Neuronal stem cell (in vitro differentiated cells): Measurements from ENCODE around the gene COMMD7.

Source experiments
- DNase-seq: peaks from one replicate; pipeline ENCODE4 v3.0.0-alpha.2; 2013; ENCODE audit warnings: low spot score
- H2AFZ ChIP-seq: one replicate; pipeline ENCODE4 v1.6.1; 2013; ENCODE audit warnings: mild to moderate bottlenecking, low read length, inconsistent platforms
- H2AK5ac ChIP-seq: 2 replicates; pipeline ENCODE4 v1.6.1; 2013; ENCODE audit warnings: low read depth, mild to moderate bottlenecking, inconsistent platforms, low read length, moderate library complexity, mixed read lengths
- H2BK120ac ChIP-seq: 2 replicates; pipeline ENCODE4 v1.6.1; 2013; ENCODE audit warnings: low read depth, mild to moderate bottlenecking, inconsistent platforms, low read length, moderate library complexity, mixed read lengths
- H2BK12ac ChIP-seq: one replicate; pipeline ENCODE4 v1.6.1; 2013; ENCODE audit warnings: low read length, inconsistent platforms
- H2BK15ac ChIP-seq: 2 replicates; pipeline ENCODE4 v1.6.1; 2013; ENCODE audit warnings: mild to moderate bottlenecking, low read length, inconsistent platforms, mixed read lengths
- H2BK5ac ChIP-seq: one replicate; pipeline ENCODE4 v1.6.1; 2013; ENCODE audit warnings: inconsistent platforms, mild to moderate bottlenecking, low read length, moderate library complexity
- H3K14ac ChIP-seq: one replicate; pipeline ENCODE4 v1.6.1; 2013; ENCODE audit warnings: low read length, inconsistent platforms
- H3K18ac ChIP-seq: 2 replicates; pipeline ENCODE4 v1.6.1; 2013; ENCODE audit warnings: low read length, inconsistent platforms
- H3K23ac ChIP-seq: 2 replicates; pipeline ENCODE4 v1.6.1; 2013; ENCODE audit warnings: low read depth, mild to moderate bottlenecking, mixed read lengths, low read length, inconsistent platforms; ENCODE audit not compliant: poor library complexity
- H3K27ac ChIP-seq: replicated peaks from 3 replicates; pipeline ENCODE4 v1.5.1; 2013; ENCODE audit warnings: low read length, inconsistent platforms
- H3K27me3 ChIP-seq, 3 experiments: 2 replicates each; pipeline ENCODE4 v1.6.1; 2013; ENCODE audit warnings: low read length in 3 of 3, mild to moderate bottlenecking in 2 of 3, inconsistent platforms in 1 of 3, low read depth in 1 of 3, mixed read lengths in 1 of 3, moderate library complexity in 1 of 3; ENCODE audit not compliant: control insufficient read depth in 3 of 3, insufficient read depth in 3 of 3
- H3K36me3 ChIP-seq, 2 donors: replicated peaks in 1 of 2; 2 replicates each; pipeline ENCODE4 v1.6.1; 2013; ENCODE audit warnings: low read length in 2 of 2; ENCODE audit not compliant: control insufficient read depth in 2 of 2, insufficient read depth in 2 of 2
- H3K4ac ChIP-seq: 2 replicates; pipeline ENCODE4 v1.6.1; 2013; ENCODE audit warnings: inconsistent platforms, mild to moderate bottlenecking, low read length, moderate library complexity
- H3K4me1 ChIP-seq, 2 donors: 1 replicate in 1 of 2; 2 replicates in 1 of 2; pipeline ENCODE4 v1.6.1; 2013; ENCODE audit warnings: low read length in 2 of 2, low read depth in 1 of 2; ENCODE audit not compliant: control insufficient read depth in 2 of 2, insufficient read depth in 1 of 2
- H3K4me2 ChIP-seq: one replicate; pipeline ENCODE4 v1.6.1; 2013; ENCODE audit warnings: mild to moderate bottlenecking, low read length, inconsistent platforms; ENCODE audit not compliant: insufficient read depth, poor library complexity, severe bottlenecking
- H3K4me3 ChIP-seq, 2 donors: 2 replicates each; pipeline ENCODE4 v1.5.1; 2013; ENCODE audit warnings: low read length in 2 of 2, mild to moderate bottlenecking in 2 of 2, inconsistent platforms in 1 of 2, moderate library complexity in 1 of 2
- H3K79me1 ChIP-seq: one replicate; pipeline ENCODE4 v1.6.1; 2013; ENCODE audit warnings: low read depth, mild to moderate bottlenecking, inconsistent platforms, low read length, moderate library complexity
- H3K9ac ChIP-seq: one replicate; pipeline ENCODE4 v1.6.1; 2013; ENCODE audit warnings: mild to moderate bottlenecking, low read depth, low read length, inconsistent platforms; ENCODE audit not compliant: poor library complexity
- H3K9me3 ChIP-seq, 2 donors: replicated peaks in 1 of 2; 2 replicates each; pipeline versions ENCODE3 to v1.6.1; 2013; ENCODE audit warnings: low read length in 2 of 2, mild to moderate bottlenecking in 2 of 2, inconsistent platforms in 1 of 2, low read depth in 1 of 2, mixed read lengths in 1 of 2, moderate library complexity in 1 of 2; ENCODE audit not compliant: control insufficient read depth in 2 of 2, insufficient read depth in 1 of 2
- H4K8ac ChIP-seq: one replicate; pipeline ENCODE4 v1.6.1; 2013; ENCODE audit warnings: low read depth, mild to moderate bottlenecking, inconsistent platforms, low read length, moderate library complexity
- H4K91ac ChIP-seq: one replicate; pipeline ENCODE4 v1.6.1; 2013; ENCODE audit warnings: low read length, low read depth, mild to moderate bottlenecking, inconsistent platforms; ENCODE audit not compliant: poor library complexity
- WGBS, 2 donors: extraction: QIAGEN DNeasy Blood & Tissue Kit; methylation state at CpG; one replicate each; pipeline ENCODE4 v1.1.7; 2013; ENCODE audit warnings: missing lambda C conversion rate in 2 of 2, mixed read lengths in 1 of 2; ENCODE audit not compliant: insufficient read length in 2 of 2, insufficient replicate concordance in 1 of 2; ENCODE audit errors: extremely low coverage in 2 of 2; 5-methylcytosine and 5-hydroxymethylcytosine counted together

The COMMD7 gene

GRCh38 chr20:32663335-32664011, 79.8 kb downstream of the COMMD7 start:
- no peak overlapping the region for H2AK5ac ChIP-seq
- no peak overlapping the region for H3K9ac ChIP-seq
- peak overlapping the region; percentile 95 for H2AFZ ChIP-seq
- no peak overlapping the region for H2BK12ac ChIP-seq
- H3K9me3 ChIP-seq = peaks cover 0 to 2% of the 10 kb centered on the region in 2 donors
- H3K27me3 ChIP-seq = no peaks in the 10 kb centered on the region
- no peak overlapping the region for H3K4ac ChIP-seq
- no peak overlapping the region for H2BK15ac ChIP-seq
- H3K79me1 ChIP-seq = no peaks in the 10 kb centered on the region
- no peak overlapping the region for H2BK5ac ChIP-seq
- no CpG with 5 or more reads among the region's 6 CpGs for WGBS, 2 donors
- no peak overlapping the region for H4K8ac ChIP-seq
- peaks cover 2 to 3% of the 10 kb centered on the region in 2 donors for H3K4me1 ChIP-seq
- H3K4me3 ChIP-seq = no peak overlapping the region
- H2BK120ac ChIP-seq = no peak overlapping the region
- H3K36me3 ChIP-seq = no peaks in the 10 kb centered on the region
- H3K27ac ChIP-seq = no peak overlapping the region
- no peak overlapping the region for H3K4me2 ChIP-seq
- H3K18ac ChIP-seq = peak overlapping the region; percentile 29
- DNase-seq = no peak
- no peak overlapping the region for H3K23ac ChIP-seq
- no peak overlapping the region for H4K91ac ChIP-seq
- no peak overlapping the region for H3K14ac ChIP-seq

- Histone ChIP-seq H2BK5ac (no peak overlapping the region), H3K36me3 (no peaks in the 10 kb centered on the region), H3K9ac (no peak overlapping the region), H2AK5ac (no peak overlapping the region), H3K9me3 (peaks cover 0 to 2% of the 10 kb centered on the region in 2 donors), H3K4me3 (no peak overlapping the region), H3K79me1 (no peaks in the 10 kb centered on the region), H3K4ac (no peak overlapping the region), H2AFZ (no peak overlapping the region), H3K27ac (no peak overlapping the region), H3K18ac (no peak overlapping the region), H3K4me2 (no peak overlapping the region), H4K8ac (no peak overlapping the region), H2BK15ac (no peak overlapping the region), H3K23ac (no peak overlapping the region), H3K27me3 (no peaks in the 10 kb centered on the region), H4K91ac (no peak overlapping the region), H3K4me1 (peaks cover 1 to 2% of the 10 kb centered on the region in 2 donors), H2BK120ac (no peak overlapping the region), H2BK12ac (no peak overlapping the region), H3K14ac (no peak overlapping the region)
- no CpG with 5 or more reads among the region's 10 CpGs for WGBS, 2 donors
- no peak for DNase-seq
Measured at GRCh38 chr20:32661820-32662528, 81.3 kb downstream of the COMMD7 start.

GRCh38 chr20:32660661-32661060, 82.6 kb downstream of the COMMD7 start:
- Histone ChIP-seq H3K4ac (no peak overlapping the region), H3K18ac (no peak overlapping the region), H2AFZ (no peak overlapping the region), H3K27ac (no peak overlapping the region), H3K23ac (no peak overlapping the region), H4K8ac (no peak overlapping the region), H3K4me1 (peaks cover 1 to 2% of the 10 kb centered on the region in 2 donors), H3K14ac (no peak overlapping the region), H4K91ac (no peak overlapping the region), H3K79me1 (no peaks in the 10 kb centered on the region), H2BK120ac (no peak overlapping the region), H3K36me3 (no peaks in the 10 kb centered on the region), H2AK5ac (no peak overlapping the region), H3K9ac (no peak overlapping the region), H2BK5ac (peak overlapping the region; percentile 53), H2BK15ac (no peak overlapping the region), H2BK12ac (no peak overlapping the region), H3K27me3 (no peaks in the 10 kb centered on the region), H3K4me2 (no peak overlapping the region), H3K4me3 (no peak overlapping the region), H3K9me3 (peaks cover 0 to 2% of the 10 kb centered on the region in 2 donors)
- WGBS, 2 donors = no CpG with 5 or more reads among the region's 8 CpGs
- DNase-seq = no peak

- Histone ChIP-seq H3K4me2 (no peak overlapping the region), H2AFZ (no peak overlapping the region), H2BK5ac (no peak overlapping the region), H2BK120ac (no peak overlapping the region), H3K79me1 (no peaks in the 10 kb centered on the region), H3K36me3 (no peaks in the 10 kb centered on the region), H3K4me1 (peaks cover 2% of the 10 kb centered on the region in 2 donors), H3K27me3 (peaks cover 0 to 2% (median 0%) of the 10 kb centered on the region in 3 experiments), H3K4ac (no peak overlapping the region), H3K27ac (no peak overlapping the region), H2BK12ac (no peak overlapping the region), H3K4me3 (no peak overlapping the region), H3K23ac (no peak overlapping the region), H3K9ac (no peak overlapping the region), H4K8ac (no peak overlapping the region), H3K14ac (no peak overlapping the region), H3K18ac (no peak overlapping the region), H3K9me3 (peaks cover 0 to 2% of the 10 kb centered on the region in 2 donors), H2BK15ac (no peak overlapping the region), H4K91ac (no peak overlapping the region), H2AK5ac (no peak overlapping the region)
- DNase-seq = no peak
- no CpG with 5 or more reads among the region's 1 CpG for WGBS, 2 donors
Measured at GRCh38 chr20:32656827-32657226, 86.4 kb downstream of the COMMD7 start.
